SK-N-SH treated with all-trans-retinoic acid at 6 μM for 48 hours (cell line): ENCODE measurements around the gene FTCD.

Source experiments
- ATAC-seq: fragments of 200-7000 bp; cut with Tn5 transposase; 3 replicates; pipeline ENCODE4 v1.9.1; 2020; ENCODE audit warnings: mild to moderate bottlenecking, moderate library complexity
- ARNTL ChIP-seq: fragments of 450-650 bp; formaldehyde crosslinking; IDR thresholded peaks from 2 replicates; pipeline ENCODE4 v1.5.0; 2020; ENCODE audit warnings: low read depth, mild to moderate bottlenecking, moderate library complexity, borderline replicate concordance
- BACH2 ChIP-seq: fragments of 250-450 bp; sonication (Bioruptor Pico); IDR thresholded peaks from 2 replicates; pipeline ENCODE4 v1.9.0; 2021; ENCODE audit warnings: mild to moderate bottlenecking, borderline replicate concordance
- CREB5 ChIP-seq: fragments of 250-450 bp; sonication (Bioruptor Pico); IDR thresholded peaks from 2 replicates; pipeline ENCODE4 v1.5.1; 2020; ENCODE audit warnings: low read depth, mild to moderate bottlenecking, moderate library complexity
- CSDC2 ChIP-seq: fragments of 250-450 bp; sonication (Bioruptor Pico); IDR thresholded peaks from 2 replicates; pipeline ENCODE4 v1.5.0; 2020; ENCODE audit warnings: mild to moderate bottlenecking, moderate library complexity
- CSRNP3 ChIP-seq: fragments of 250-450 bp; sonication (Bioruptor Pico); IDR thresholded peaks from 2 replicates; pipeline ENCODE4 v1.5.1; 2021; ENCODE audit warnings: mild to moderate bottlenecking, moderate library complexity
- ESRRG ChIP-seq: fragments of 250-450 bp; sonication (Bioruptor Pico); IDR thresholded peaks from 2 replicates; pipeline ENCODE4 v1.6.1; 2021; ENCODE audit warnings: mild to moderate bottlenecking
- ISL1 ChIP-seq: fragments of 250-450 bp; sonication (Bioruptor Pico); IDR thresholded peaks from 2 replicates; pipeline ENCODE4 v2.1.2; 2022; ENCODE audit warnings: mild to moderate bottlenecking, moderate library complexity
- OSR1 ChIP-seq: fragments of 250-450 bp; sonication (Bioruptor Pico); IDR thresholded peaks from 2 replicates; pipeline ENCODE4 v1.8.0; 2022; ENCODE audit warnings: moderate library complexity, mild to moderate bottlenecking, inconsistent platforms
- PPARA ChIP-seq: fragments of 250-450 bp; sonication (Bioruptor Pico); IDR thresholded peaks from 2 replicates; pipeline ENCODE4 v1.5.0; 2020; ENCODE audit warnings: mild to moderate bottlenecking, borderline replicate concordance
- RARB ChIP-seq: fragments of 250-450 bp; sonication (Bioruptor Pico); IDR thresholded peaks from 2 replicates; pipeline ENCODE4 v1.8.0; 2021; ENCODE audit warnings: mild to moderate bottlenecking, moderate library complexity
- SNAI2 ChIP-seq: fragments of 250-450 bp; sonication (Bioruptor Pico); IDR thresholded peaks from 2 replicates; pipeline ENCODE4 v1.5.0; 2020; ENCODE audit warnings: mild to moderate bottlenecking, moderate library complexity
- TCF4 ChIP-seq: fragments of 250-450 bp; sonication (Bioruptor Pico); IDR thresholded peaks from 2 replicates; pipeline ENCODE4 v1.8.0; 2021; ENCODE audit warnings: mild to moderate bottlenecking, moderate library complexity, borderline replicate concordance
- TOX ChIP-seq: fragments of 250-450 bp; sonication (Bioruptor Pico); IDR thresholded peaks from 2 replicates; pipeline ENCODE4 v1.8.0; 2021; ENCODE audit warnings: mild to moderate bottlenecking, moderate library complexity, borderline replicate concordance
- ZC3H10 ChIP-seq: fragments of 250-450 bp; sonication (Bioruptor Pico); IDR thresholded peaks from 2 replicates; pipeline ENCODE4 v1.5.1; 2021; ENCODE audit warnings: mild to moderate bottlenecking, moderate library complexity
- ZFP3 ChIP-seq: fragments of 250-450 bp; sonication (Bioruptor Pico); IDR thresholded peaks from 2 replicates; pipeline ENCODE4 v1.5.0; 2020; ENCODE audit warnings: mild to moderate bottlenecking, moderate library complexity
- ZFP30 ChIP-seq: fragments of 450-650 bp; formaldehyde crosslinking; IDR thresholded peaks from 2 replicates; pipeline ENCODE4 v1.5.0; 2022; ENCODE audit warnings: mild to moderate bottlenecking, moderate library complexity
- ZNF565 ChIP-seq: fragments of 450-650 bp; formaldehyde crosslinking; conservative IDR thresholded peaks from 2 replicates; pipeline ENCODE4 v1.5.0; 2020; ENCODE audit warnings: low read depth, mild to moderate bottlenecking, moderate library complexity
- ZNF8 ChIP-seq: fragments of 450-650 bp; formaldehyde crosslinking; IDR thresholded peaks from 2 replicates; pipeline ENCODE4 v1.5.0; 2020; ENCODE audit warnings: mild to moderate bottlenecking, moderate library complexity
- TF ChIP-seq, protein P1 (sequence below): fragments of 250-450 bp; sonication (Bioruptor Pico); IDR thresholded peaks from 2 replicates; pipeline ENCODE4 v1.5.0; 2020; ENCODE audit warnings: mild to moderate bottlenecking, moderate library complexity
- TF ChIP-seq, protein P2 (sequence below): fragments of 250-450 bp; sonication (Bioruptor Pico); IDR thresholded peaks from 2 replicates; pipeline ENCODE4 v1.8.0; 2020; ENCODE audit warnings: mild to moderate bottlenecking, moderate library complexity, borderline replicate concordance
- TF ChIP-seq, protein P3 (sequence below): fragments of 250-450 bp; sonication (Bioruptor Pico); IDR thresholded peaks from 2 replicates; pipeline ENCODE4 v1.8.0; 2021; ENCODE audit warnings: low read depth, mild to moderate bottlenecking, moderate library complexity, borderline replicate concordance

The FTCD gene

DNA sequence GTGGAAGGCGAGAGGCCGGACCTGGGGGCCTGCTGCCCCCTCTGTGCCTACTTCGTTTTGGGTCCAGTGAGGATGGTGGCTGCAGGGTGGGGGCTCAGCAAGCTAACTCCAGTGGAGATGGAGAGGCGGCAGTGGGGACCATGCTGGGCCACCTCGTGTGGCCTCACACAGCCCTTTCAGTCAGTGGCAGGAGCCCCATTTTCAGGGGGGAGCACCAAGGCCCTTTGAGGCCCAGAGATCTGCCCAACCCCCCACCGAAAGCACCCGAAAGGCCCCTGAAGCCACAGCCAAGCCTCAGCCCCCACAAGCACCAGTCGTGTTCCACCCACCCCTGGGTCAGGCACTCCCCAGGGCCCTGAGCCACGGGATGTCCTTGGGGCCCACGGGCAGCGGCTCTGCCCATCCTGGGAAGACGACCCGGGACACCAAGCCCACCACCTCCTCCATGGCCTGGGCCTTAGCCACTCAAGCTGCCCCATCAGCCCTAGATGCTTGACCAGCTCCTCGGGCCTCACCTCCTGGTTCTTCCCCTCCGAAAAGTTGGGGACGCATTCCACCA lies 345 bp downstream of the FTCD start:
- ATAC-seq = no peak
- TF ChIP-seq ESRRG (no peak), ISL1 (no peak), ZNF565 (no peak), ARNTL (no peak), ZC3H10 (CRISPR knock-in tag) (no peak), BACH2 (no peak), CSRNP3 (CRISPR knock-in tag) (no peak), CREB5 (no peak)

GRCh38 chr21:46154155-46154954 lies 1.0 kb downstream of the FTCD start:
- TF ChIP-seq ZNF8 (CRISPR knock-in tag) (no peak), RARB (CRISPR knock-in tag) (no peak), ZFP30 (no peak), TOX (CRISPR knock-in tag) (no peak), PPARA (no peak), CREB5 (no peak), CSDC2 (CRISPR knock-in tag) (no peak)
- TF ChIP-seq, protein P1, sequence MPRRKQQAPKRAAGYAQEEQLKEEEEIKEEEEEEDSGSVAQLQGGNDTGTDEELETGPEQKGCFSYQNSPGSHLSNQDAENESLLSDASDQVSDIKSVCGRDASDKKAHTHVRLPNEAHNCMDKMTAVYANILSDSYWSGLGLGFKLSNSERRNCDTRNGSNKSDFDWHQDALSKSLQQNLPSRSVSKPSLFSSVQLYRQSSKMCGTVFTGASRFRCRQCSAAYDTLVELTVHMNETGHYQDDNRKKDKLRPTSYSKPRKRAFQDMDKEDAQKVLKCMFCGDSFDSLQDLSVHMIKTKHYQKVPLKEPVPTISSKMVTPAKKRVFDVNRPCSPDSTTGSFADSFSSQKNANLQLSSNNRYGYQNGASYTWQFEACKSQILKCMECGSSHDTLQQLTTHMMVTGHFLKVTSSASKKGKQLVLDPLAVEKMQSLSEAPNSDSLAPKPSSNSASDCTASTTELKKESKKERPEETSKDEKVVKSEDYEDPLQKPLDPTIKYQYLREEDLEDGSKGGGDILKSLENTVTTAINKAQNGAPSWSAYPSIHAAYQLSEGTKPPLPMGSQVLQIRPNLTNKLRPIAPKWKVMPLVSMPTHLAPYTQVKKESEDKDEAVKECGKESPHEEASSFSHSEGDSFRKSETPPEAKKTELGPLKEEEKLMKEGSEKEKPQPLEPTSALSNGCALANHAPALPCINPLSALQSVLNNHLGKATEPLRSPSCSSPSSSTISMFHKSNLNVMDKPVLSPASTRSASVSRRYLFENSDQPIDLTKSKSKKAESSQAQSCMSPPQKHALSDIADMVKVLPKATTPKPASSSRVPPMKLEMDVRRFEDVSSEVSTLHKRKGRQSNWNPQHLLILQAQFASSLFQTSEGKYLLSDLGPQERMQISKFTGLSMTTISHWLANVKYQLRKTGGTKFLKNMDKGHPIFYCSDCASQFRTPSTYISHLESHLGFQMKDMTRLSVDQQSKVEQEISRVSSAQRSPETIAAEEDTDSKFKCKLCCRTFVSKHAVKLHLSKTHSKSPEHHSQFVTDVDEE (CRISPR knock-in tag) = no peak
- TF ChIP-seq, protein P2, sequence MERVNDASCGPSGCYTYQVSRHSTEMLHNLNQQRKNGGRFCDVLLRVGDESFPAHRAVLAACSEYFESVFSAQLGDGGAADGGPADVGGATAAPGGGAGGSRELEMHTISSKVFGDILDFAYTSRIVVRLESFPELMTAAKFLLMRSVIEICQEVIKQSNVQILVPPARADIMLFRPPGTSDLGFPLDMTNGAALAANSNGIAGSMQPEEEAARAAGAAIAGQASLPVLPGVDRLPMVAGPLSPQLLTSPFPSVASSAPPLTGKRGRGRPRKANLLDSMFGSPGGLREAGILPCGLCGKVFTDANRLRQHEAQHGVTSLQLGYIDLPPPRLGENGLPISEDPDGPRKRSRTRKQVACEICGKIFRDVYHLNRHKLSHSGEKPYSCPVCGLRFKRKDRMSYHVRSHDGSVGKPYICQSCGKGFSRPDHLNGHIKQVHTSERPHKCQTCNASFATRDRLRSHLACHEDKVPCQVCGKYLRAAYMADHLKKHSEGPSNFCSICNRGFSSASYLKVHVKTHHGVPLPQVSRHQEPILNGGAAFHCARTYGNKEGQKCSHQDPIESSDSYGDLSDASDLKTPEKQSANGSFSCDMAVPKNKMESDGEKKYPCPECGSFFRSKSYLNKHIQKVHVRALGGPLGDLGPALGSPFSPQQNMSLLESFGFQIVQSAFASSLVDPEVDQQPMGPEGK (CRISPR knock-in tag) = no peak
- ATAC-seq = no peak

GRCh38 chr21:46153247-46154154 lies 1.9 kb downstream of the FTCD start:
- ATAC-seq = peak; percentile 91
- TF ChIP-seq PPARA (no peak), ZNF8 (CRISPR knock-in tag) (no peak), ISL1 (no peak), ESRRG (no peak), TCF4 (CRISPR knock-in tag) (no peak), CSDC2 (CRISPR knock-in tag) (no peak), ZFP30 (no peak), SNAI2 (no peak), OSR1 (CRISPR knock-in tag) (no peak), ZC3H10 (CRISPR knock-in tag) (no peak), ZFP3 (CRISPR knock-in tag) (no peak), ZNF565 (no peak)
- TF ChIP-seq, protein P2 (CRISPR knock-in tag) = no peak
- TF ChIP-seq, protein P3, sequence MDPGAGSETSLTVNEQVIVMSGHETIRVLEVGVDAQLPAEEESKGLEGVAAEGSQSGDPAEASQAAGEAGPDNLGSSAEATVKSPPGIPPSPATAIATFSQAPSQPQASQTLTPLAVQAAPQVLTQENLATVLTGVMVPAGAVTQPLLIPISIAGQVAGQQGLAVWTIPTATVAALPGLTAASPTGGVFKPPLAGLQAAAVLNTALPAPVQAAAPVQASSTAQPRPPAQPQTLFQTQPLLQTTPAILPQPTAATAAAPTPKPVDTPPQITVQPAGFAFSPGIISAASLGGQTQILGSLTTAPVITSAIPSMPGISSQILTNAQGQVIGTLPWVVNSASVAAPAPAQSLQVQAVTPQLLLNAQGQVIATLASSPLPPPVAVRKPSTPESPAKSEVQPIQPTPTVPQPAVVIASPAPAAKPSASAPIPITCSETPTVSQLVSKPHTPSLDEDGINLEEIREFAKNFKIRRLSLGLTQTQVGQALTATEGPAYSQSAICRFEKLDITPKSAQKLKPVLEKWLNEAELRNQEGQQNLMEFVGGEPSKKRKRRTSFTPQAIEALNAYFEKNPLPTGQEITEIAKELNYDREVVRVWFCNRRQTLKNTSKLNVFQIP (CRISPR knock-in tag) = no peak
